ENCODE measurements around the gene PLXNA4.

The PLXNA4 gene

GRCh38 chr7:132328047-132328620 lies 248.1 kb downstream of the PLXNA4 start:
- H3K36me3 ChIP-seq (ENCODE audit: control insufficient read depth in 2 of 2, insufficient read depth in 1 of 2, low read length in 2 of 2) = no peaks in the 10 kb centered on the region
- no peak overlapping the region for H3K4me3 ChIP-seq (ENCODE audit: low read depth, low read length)
- ChIA-PET POLR2A (no interaction called here), CTCF (interaction anchor here (0.6 to 2.0 kb wide), 2 partner anchors 10 to 224 kb away, joined by 3 to 15 read pairs; no protein-coding TSS in a partner anchor)
- H3K4me1 ChIP-seq (ENCODE audit: control insufficient read depth, insufficient read depth, low read length) = no peaks in the 10 kb centered on the region
- H3K27ac ChIP-seq (ENCODE audit: extremely low read depth, low read depth, low read length) = no peak overlapping the region
- no peak for TF ChIP-seq ZBTB17 (tag by site-specific recombination; IDR thresholded peaks at IDR 0.05)
- no peak for TF ChIP-seq ZBTB10 (tag by site-specific recombination; IDR thresholded peaks at IDR 0.05)
- TF ChIP-seq ZSCAN4 (tag by site-specific recombination; IDR thresholded peaks at IDR 0.05) = no peak
- no peak for TF ChIP-seq ZNF157 (tag by site-specific recombination; IDR thresholded peaks at IDR 0.05)
- TF ChIP-seq ZNF510 (tag by site-specific recombination; IDR thresholded peaks at IDR 0.05; ENCODE audit: insufficient replicate concordance) = no peak
- TF ChIP-seq ZNF16 (tag by site-specific recombination; IDR thresholded peaks at IDR 0.05; ENCODE audit: low read depth) = no peak
- TF ChIP-seq ZNF366 (tag by site-specific recombination; conservative IDR thresholded peaks at IDR 0.05) = no peak
- no peaks in the 10 kb centered on the region for H3K9me3 ChIP-seq (ENCODE audit: control insufficient read depth, insufficient read depth, low read depth, low read length)

GRCh38 chr7:132326878-132327589 lies 249.2 kb downstream of the PLXNA4 start:
- Histone ChIP-seq H3K27ac (ENCODE audit: extremely low read depth, low read depth, low read length) (no peak overlapping the region), H3K4me3 (ENCODE audit: low read depth, low read length) (no peak overlapping the region), H3K36me3 (ENCODE audit: control insufficient read depth in 2 of 2, insufficient read depth in 1 of 2, low read length in 2 of 2) (no peaks in the 10 kb centered on the region), H3K4me1 (ENCODE audit: control insufficient read depth, insufficient read depth, low read length) (no peaks in the 10 kb centered on the region), H3K9me3 (ENCODE audit: control insufficient read depth, insufficient read depth, low read depth, low read length) (no peaks in the 10 kb centered on the region)
- TF ChIP-seq ZNF639 (tag by site-specific recombination; IDR thresholded peaks at IDR 0.05) = no peak
- peak; percentile 77 for TF ChIP-seq ZNF366 (tag by site-specific recombination; conservative IDR thresholded peaks at IDR 0.05)
- TF ChIP-seq PRDM1 (tag by site-specific recombination; IDR thresholded peaks at IDR 0.05) = peak; percentile 91
- peak; percentile 77 for TF ChIP-seq PRDM10 (tag by site-specific recombination; IDR thresholded peaks at IDR 0.05)
- TF ChIP-seq GLI2 (tag by site-specific recombination; IDR thresholded peaks at IDR 0.05; ENCODE audit: borderline replicate concordance, low read depth) = no peak
- CTCF ChIA-PET = no interaction called here
- POLR2A ChIA-PET = no interaction called here

Measured in HEK293 (cell line).